Neural progenitor cell (in vitro differentiated cells): ENCODE data around the gene GABRA5.
A peak's percentile ranks its signal among the peaks of the same experiment; 100 is the strongest.

ENCODE experiments used
- EZH2 ChIP-seq: fragments of 200-600 bp; sonication (generic); IDR thresholded peaks from 2 replicates; pipeline ENCODE4 v1.6.1; 2017; ENCODE audit warnings: antibody characterized with exemption, mild to moderate bottlenecking, moderate library complexity
- EZH2phosphoT487 ChIP-seq: fragments of 200-600 bp; sonication (generic); IDR thresholded peaks from 2 replicates; pipeline ENCODE4 v1.6.1; 2017; ENCODE audit warnings: antibody characterized with exemption
- TF ChIP-seq, protein P1 (sequence below): fragments of 200-600 bp; sonication (generic); IDR thresholded peaks from 2 replicates; pipeline ENCODE4 v1.5.1; 2017; ENCODE audit warnings: antibody characterized with exemption, mild to moderate bottlenecking

DNA sequence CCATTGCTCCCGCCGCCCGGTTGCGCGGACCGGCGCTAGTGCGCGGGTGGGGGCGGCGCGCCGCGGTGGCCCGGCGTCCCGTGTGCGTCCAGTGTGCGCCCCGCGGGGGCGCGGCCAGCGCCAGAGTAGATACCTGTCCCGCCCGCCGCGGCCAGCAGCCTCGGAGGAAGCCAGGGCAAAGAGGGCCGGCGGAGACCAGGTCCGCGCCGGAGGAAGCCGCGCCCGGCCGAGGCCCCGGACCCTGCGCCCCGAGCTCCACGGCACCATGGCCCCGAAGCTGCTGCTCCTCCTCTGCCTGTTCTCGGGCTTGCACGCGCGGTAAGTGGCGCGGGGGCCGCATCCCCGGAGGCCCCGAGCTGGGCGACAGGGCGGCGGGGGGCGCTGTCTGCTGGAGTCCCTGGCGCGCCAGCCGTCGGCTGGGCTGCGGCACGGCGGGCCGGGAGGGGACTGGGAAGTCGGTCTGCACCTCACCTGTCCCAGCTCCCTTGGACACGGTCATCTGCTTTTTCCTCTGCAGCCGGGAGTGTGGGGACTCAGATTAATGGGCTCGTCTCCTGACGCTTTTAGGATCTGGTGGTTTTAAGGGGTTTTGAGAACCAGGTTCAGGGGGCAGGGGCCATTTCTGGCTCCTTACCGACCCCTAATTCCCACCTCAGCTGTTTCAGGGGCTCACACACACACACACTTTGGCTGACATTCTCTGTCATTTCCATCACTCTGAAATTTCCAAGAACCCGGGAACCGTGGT is 104.6 kb downstream of the GABRA5 start:
- TF ChIP-seq, protein P1, sequence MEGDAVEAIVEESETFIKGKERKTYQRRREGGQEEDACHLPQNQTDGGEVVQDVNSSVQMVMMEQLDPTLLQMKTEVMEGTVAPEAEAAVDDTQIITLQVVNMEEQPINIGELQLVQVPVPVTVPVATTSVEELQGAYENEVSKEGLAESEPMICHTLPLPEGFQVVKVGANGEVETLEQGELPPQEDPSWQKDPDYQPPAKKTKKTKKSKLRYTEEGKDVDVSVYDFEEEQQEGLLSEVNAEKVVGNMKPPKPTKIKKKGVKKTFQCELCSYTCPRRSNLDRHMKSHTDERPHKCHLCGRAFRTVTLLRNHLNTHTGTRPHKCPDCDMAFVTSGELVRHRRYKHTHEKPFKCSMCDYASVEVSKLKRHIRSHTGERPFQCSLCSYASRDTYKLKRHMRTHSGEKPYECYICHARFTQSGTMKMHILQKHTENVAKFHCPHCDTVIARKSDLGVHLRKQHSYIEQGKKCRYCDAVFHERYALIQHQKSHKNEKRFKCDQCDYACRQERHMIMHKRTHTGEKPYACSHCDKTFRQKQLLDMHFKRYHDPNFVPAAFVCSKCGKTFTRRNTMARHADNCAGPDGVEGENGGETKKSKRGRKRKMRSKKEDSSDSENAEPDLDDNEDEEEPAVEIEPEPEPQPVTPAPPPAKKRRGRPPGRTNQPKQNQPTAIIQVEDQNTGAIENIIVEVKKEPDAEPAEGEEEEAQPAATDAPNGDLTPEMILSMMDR, result peak; percentile 36
- TF ChIP-seq EZH2, result peak; percentile 60
- TF ChIP-seq EZH2phosphoT487, result no peak
